GM23338 (cell line): ENCODE data around the gene PCSK2. TPM values are rescaled to one million over a fixed set of nuclear protein-coding genes. Genes with fewer than 3 reads are reported as not detected.

Experiments used
- ATAC-seq: fragments of 200-7000 bp; cut with Tn5 transposase; 3 replicates; pipeline ENCODE4 v1.9.1; 2020
- DNase-seq: peaks from one replicate; pipeline ENCODE4 v3.0.0-alpha.2; 2015; ENCODE audit warnings: low spot score
- H2AFZ ChIP-seq: fragments of 200-600 bp; sonication (generic); 2 replicates; pipeline ENCODE4 v1.8.0; 2016; ENCODE audit warnings: antibody characterized with exemption, mild to moderate bottlenecking, moderate library complexity
- H3F3A ChIP-seq: fragments of 200-600 bp; sonication (generic); replicated peaks from 2 replicates; pipeline ENCODE4 v1.8.0; 2017; ENCODE audit warnings: antibody characterized with exemption, mixed run types, low read depth
- H3K27ac ChIP-seq: fragments of 200-600 bp; sonication (generic); 2 replicates; pipeline ENCODE4 v1.6.1; 2016; ENCODE audit warnings: low read depth
- H3K27me3 ChIP-seq: fragments of 200-600 bp; sonication (generic); 2 replicates; pipeline ENCODE4 v1.8.0; 2016; ENCODE audit warnings: mild to moderate bottlenecking, mixed run types, moderate library complexity; ENCODE audit not compliant: insufficient read depth
- H3K36me3 ChIP-seq: fragments of 200-600 bp; sonication (generic); 2 replicates; pipeline ENCODE4 v1.8.0; 2016; ENCODE audit warnings: mild to moderate bottlenecking; ENCODE audit not compliant: insufficient read depth
- H3K4me1 ChIP-seq: fragments of 200-600 bp; sonication (generic); 2 replicates; pipeline ENCODE4 v1.8.0; 2016; ENCODE audit warnings: mild to moderate bottlenecking, moderate library complexity; ENCODE audit not compliant: insufficient read depth
- H3K4me2 ChIP-seq: fragments of 200-600 bp; sonication (generic); 2 replicates; pipeline ENCODE4 v1.7.1; 2017; ENCODE audit warnings: mixed run types
- H3K4me3 ChIP-seq: fragments of 200-600 bp; sonication (generic); 2 replicates; pipeline ENCODE4 v1.6.1; 2016; ENCODE audit warnings: mixed run types
- H3K79me2 ChIP-seq: fragments of 200-600 bp; sonication (generic); replicated peaks from 2 replicates; pipeline ENCODE4 v1.8.0; 2017; ENCODE audit warnings: mild to moderate bottlenecking; ENCODE audit not compliant: insufficient read depth
- H3K9me2 ChIP-seq: fragments of 200-600 bp; sonication (generic); 2 replicates; pipeline ENCODE4 v1.8.0; 2017; ENCODE audit not compliant: insufficient read depth
- H4K20me1 ChIP-seq: fragments of 200-600 bp; sonication (generic); replicated peaks from 2 replicates; pipeline ENCODE4 v1.8.0; 2017; ENCODE audit warnings: mild to moderate bottlenecking; ENCODE audit not compliant: insufficient read depth
- H3K27ac Mint-ChIP-seq: 2 replicates; pipeline ENCODE4 v1.8.0; 2020; ENCODE audit warnings: inconsistent platforms, mild to moderate bottlenecking, moderate library complexity, mixed read lengths
- H3K27me3 Mint-ChIP-seq: 3 replicates; pipeline ENCODE4 v1.8.0; 2022; ENCODE audit warnings: low read depth, mild to moderate bottlenecking, moderate library complexity, mixed read lengths, inconsistent platforms; ENCODE audit not compliant: insufficient read depth, poor library complexity
- H3K36me3 Mint-ChIP-seq: 3 replicates; pipeline ENCODE4 v1.8.0; 2021; ENCODE audit warnings: low read depth, mild to moderate bottlenecking, inconsistent platforms, moderate library complexity, mixed read lengths
- H3K4me1 Mint-ChIP-seq: 3 replicates; pipeline ENCODE4 v1.8.0; 2020; ENCODE audit warnings: mild to moderate bottlenecking, inconsistent platforms, mixed read lengths
- H3K4me3 Mint-ChIP-seq: 3 replicates; pipeline ENCODE4 v1.8.0; 2021; ENCODE audit warnings: moderate library complexity, mild to moderate bottlenecking, inconsistent platforms, mixed read lengths
- H3K9me3 Mint-ChIP-seq: 3 replicates; pipeline ENCODE4 v1.8.0; 2020; ENCODE audit warnings: moderate library complexity, mild to moderate bottlenecking, inconsistent platforms, mixed read lengths
- CREB1 ChIP-seq: fragments of 250-450 bp; sonication (Bioruptor Pico); IDR thresholded peaks from 2 replicates; pipeline ENCODE4 v1.5.0; 2020; ENCODE audit warnings: low read depth, mild to moderate bottlenecking, moderate library complexity
- CTCF ChIP-seq, 2 experiments: fragments of 200-600 bp in 1 of 2; sonication (generic) in 1 of 2; conservative IDR thresholded peaks; 2 replicates each; pipeline versions ENCODE4 v1.5.1 to v1.6.1; 2016 to 2017; ENCODE audit warnings: antibody characterized with exemption in 2 of 2, low read depth in 2 of 2, mild to moderate bottlenecking in 2 of 2, moderate library complexity in 1 of 2
- ETS1 ChIP-seq: IDR thresholded peaks from 2 replicates; pipeline ENCODE4 v1.6.1; 2016; ENCODE audit warnings: antibody characterized with exemption
- EZH2 ChIP-seq: fragments of 200-600 bp; sonication (generic); IDR thresholded peaks from one replicate; pipeline ENCODE4 v1.8.0; 2017; ENCODE audit warnings: antibody characterized with exemption, mild to moderate bottlenecking, low read depth; ENCODE audit not compliant: unreplicated experiment
- JUNB ChIP-seq: IDR thresholded peaks from one replicate; pipeline ENCODE4 v1.6.1; 2016; ENCODE audit warnings: antibody characterized with exemption; ENCODE audit not compliant: unreplicated experiment
- POLR2AphosphoS5 ChIP-seq: IDR thresholded peaks from 2 replicates; pipeline ENCODE4 v1.6.1; 2016; ENCODE audit warnings: antibody characterized with exemption, low read depth
- REST ChIP-seq: IDR thresholded peaks from one replicate; pipeline ENCODE4 v1.6.1; 2018; ENCODE audit warnings: antibody characterized with exemption; ENCODE audit not compliant: unreplicated experiment
- ZNF331 ChIP-seq: fragments of 250-450 bp; sonication (Bioruptor Pico); IDR thresholded peaks from 2 replicates; pipeline ENCODE4 v1.5.0; 2020; ENCODE audit warnings: low read depth, mild to moderate bottlenecking, moderate library complexity
- ZNF462 ChIP-seq: fragments of 250-450 bp; sonication (Bioruptor Pico); IDR thresholded peaks from 2 replicates; pipeline ENCODE4 v1.5.0; 2020; ENCODE audit warnings: mild to moderate bottlenecking, moderate library complexity
- polyA plus RNA-seq: library from polyadenylated mRNA; unstranded; fragments of >200 nt; fragmentation: Nextera tagmentation; extraction: Ambion mirVana; gene quantifications from 2 replicates; pipeline ENCODE4 v1.2.1, GENCODE V29; 2016
- total RNA-seq: library from RNA; depleted of rRNA; stranded (reverse); fragments of >200 nt; shearing (Covaris generic); gene quantifications from 2 replicates; pipeline ENCODE4 v1.2.3, GENCODE V29; 2014

Gene PCSK2
- total and polyA plus RNA-seq, 2 experiments from 2014 or later: 0.37 to 1.1 TPM

- Histone ChIP-seq H3K4me1 (peaks cover 27% of the 10 kb centered on the region), H3K27ac (no peak overlapping the region), H3K27me3 (peaks cover 62% of the 10 kb centered on the region), H2AFZ (peak overlapping the region; percentile 85), H3K4me2 (peak overlapping the region; percentile 92), H3K9me2 (no peaks in the 10 kb centered on the region), H3K36me3 (no peaks in the 10 kb centered on the region), H3K4me3 (peak overlapping the region; percentile 66), H3K79me2 (no peaks in the 10 kb centered on the region), H4K20me1 (peaks cover 3% of the 10 kb centered on the region; the same call in 1 of the 2 replicates), H3F3A (0 out of 2 replicates have a peak, but pooled peaks cover 3% of the 10 kb centered on the region)
- H3K27me3 Mint-ChIP-seq: peaks cover 48% of the 10 kb centered on the region
- DNase-seq (peak; percentile 67), ATAC-seq (peak; percentile 20)
- H3K36me3 Mint-ChIP-seq: no peaks in the 10 kb centered on the region
- peak; percentile 50 for TF ChIP-seq EZH2
- no peak for TF ChIP-seq ZNF462 (CRISPR knock-in tag)
- H3K27ac Mint-ChIP-seq: no peak overlapping the region
- no peaks in the 10 kb centered on the region for H3K9me3 Mint-ChIP-seq
- peaks cover 30% of the 10 kb centered on the region for H3K4me1 Mint-ChIP-seq
- peak overlapping the region; percentile 81 for H3K4me3 Mint-ChIP-seq
These were observed 1.8 kb downstream of the PCSK2 start for GRCh38 chr20:17228624-17229061.

- Mint-ChIP-seq H3K27ac (no peak overlapping the region), H3K27me3 (peaks cover 48% of the 10 kb centered on the region), H3K4me1 (peaks cover 30% of the 10 kb centered on the region), H3K36me3 (no peaks in the 10 kb centered on the region), H3K4me3 (peak overlapping the region; percentile 81), H3K9me3 (no peaks in the 10 kb centered on the region)
- Histone ChIP-seq H4K20me1 (peaks cover 3% of the 10 kb centered on the region; the same call in 1 of the 2 replicates), H3K27me3 (peaks cover 56% of the 10 kb centered on the region), H3K4me2 (peak overlapping the region; percentile 92), H3K79me2 (no peaks in the 10 kb centered on the region), H3K36me3 (no peaks in the 10 kb centered on the region), H3K27ac (no peak overlapping the region), H3K9me2 (no peaks in the 10 kb centered on the region), H2AFZ (peak overlapping the region; percentile 85), H3F3A (0 out of 2 replicates have a peak, but pooled peaks cover 3% of the 10 kb centered on the region), H3K4me1 (peaks cover 27% of the 10 kb centered on the region), H3K4me3 (peak overlapping the region; percentile 66)
- no peak for TF ChIP-seq POLR2AphosphoS5
- no peak for TF ChIP-seq ZNF331
- TF ChIP-seq JUNB: no peak
- TF ChIP-seq REST: no peak
- TF ChIP-seq CREB1 (CRISPR knock-in tag): no peak
- TF ChIP-seq ETS1: no peak
- TF ChIP-seq CTCF (conservative IDR thresholded peaks at IDR 0.05; ENCODE audit: low read depth in 2 of 2): no peak
- peak; percentile 38 for DNase-seq
- ATAC-seq: no peak
These were observed 2.4 kb downstream of the PCSK2 start for GRCh38 chr20:17229256-17229655.
